GM18867 (cell line): Measurements from ENCODE around the gene PTPRK.

ENCODE experiments used
- ATAC-seq: cut with Tn5 transposase; IDR thresholded peaks from one replicate; pipeline ENCODE4 v1.9.1; 2021; ENCODE audit warnings: mild to moderate bottlenecking, moderate library complexity; ENCODE audit not compliant: unreplicated experiment

The PTPRK gene

DNA sequence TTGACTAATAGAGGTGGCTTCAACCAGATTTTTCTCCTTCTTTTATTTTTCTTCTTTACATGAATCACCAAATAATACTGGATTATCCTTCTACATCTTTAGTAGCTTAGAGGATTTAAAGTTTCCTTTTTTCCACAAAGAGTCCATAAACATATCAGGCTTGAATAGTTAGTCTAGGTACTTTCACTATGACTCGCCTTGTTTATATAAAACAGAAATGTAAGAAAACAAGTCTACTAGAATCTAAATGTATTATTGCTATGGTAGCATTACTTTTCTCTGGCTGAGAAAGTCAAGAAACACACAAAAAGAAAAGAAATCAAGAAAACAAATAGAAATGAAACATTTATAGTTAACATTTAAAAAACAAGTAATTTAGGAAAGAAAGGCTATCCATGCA lies 215.2 kb downstream of the PTPRK start:
- no peak for ATAC-seq

- no peak for ATAC-seq
Measured at GRCh38 chr6:128303870-128304269, 216.5 kb downstream of the PTPRK start.

DNA sequence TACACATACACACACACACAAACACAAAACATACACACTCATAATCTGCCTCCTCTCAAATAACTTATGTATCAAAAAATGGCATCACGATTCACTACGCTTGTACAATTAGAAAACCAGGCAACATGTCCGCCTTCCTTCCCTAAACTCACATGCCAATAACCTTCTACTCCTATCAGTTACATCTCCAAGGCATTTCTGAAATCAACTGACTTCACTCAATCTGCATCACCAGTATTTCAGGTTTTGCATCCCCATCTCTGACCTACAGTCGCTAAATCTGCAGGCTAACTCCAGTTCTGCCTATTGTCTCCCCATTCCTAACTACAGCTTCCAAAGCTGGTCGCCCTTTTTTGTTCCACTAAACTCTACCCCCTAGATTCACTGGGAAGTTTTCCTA lies 217.5 kb downstream of the PTPRK start:
- no peak for ATAC-seq

GRCh38 chr6:128295670-128296069 lies 224.7 kb downstream of the PTPRK start:
- ATAC-seq: no peak

DNA sequence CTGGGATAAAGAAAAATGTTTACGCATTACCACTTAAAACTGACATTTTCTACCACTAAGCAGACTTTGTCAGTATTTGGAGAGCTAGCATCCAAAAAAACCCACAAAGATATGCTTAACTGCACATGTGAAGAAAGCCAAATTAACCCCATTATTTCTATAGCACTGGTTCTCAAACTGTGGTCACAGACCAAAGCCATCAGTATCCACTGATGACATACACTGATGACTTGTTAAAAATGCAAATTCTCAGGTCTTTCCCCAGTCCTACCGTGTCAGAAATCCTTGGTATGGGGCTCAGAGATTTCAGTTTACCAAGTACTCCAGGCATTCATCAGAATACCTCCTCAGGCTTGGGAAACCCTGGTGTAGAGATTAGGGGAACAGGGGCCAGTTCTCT lies 230.2 kb downstream of the PTPRK start:
- peak; percentile 50 for ATAC-seq

- ATAC-seq: no peak
Measured at GRCh38 chr6:128284128-128284527, 236.3 kb downstream of the PTPRK start.

DNA sequence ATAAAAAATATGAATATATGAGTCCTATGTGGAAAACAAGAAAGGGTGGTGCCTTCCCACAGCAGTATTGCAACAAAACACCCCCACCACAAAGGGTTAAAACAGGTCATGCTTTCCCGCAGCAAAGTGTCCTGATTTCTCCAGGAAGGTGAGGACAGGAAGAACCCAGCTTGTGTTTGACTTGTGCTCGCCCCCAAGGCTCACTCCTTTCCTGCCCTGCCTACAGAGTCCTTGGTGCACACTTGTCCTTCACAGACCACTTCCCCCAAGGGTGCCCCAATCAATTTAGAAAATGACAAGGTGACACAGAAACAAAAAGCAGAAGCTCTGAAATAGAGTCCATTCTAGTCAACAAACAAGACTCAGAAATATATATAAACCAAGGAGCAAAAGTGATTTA lies 237.4 kb downstream of the PTPRK start:
- ATAC-seq: no peak

GRCh38 chr6:128280960-128281359 lies 239.4 kb downstream of the PTPRK start:
- ATAC-seq: no peak

DNA sequence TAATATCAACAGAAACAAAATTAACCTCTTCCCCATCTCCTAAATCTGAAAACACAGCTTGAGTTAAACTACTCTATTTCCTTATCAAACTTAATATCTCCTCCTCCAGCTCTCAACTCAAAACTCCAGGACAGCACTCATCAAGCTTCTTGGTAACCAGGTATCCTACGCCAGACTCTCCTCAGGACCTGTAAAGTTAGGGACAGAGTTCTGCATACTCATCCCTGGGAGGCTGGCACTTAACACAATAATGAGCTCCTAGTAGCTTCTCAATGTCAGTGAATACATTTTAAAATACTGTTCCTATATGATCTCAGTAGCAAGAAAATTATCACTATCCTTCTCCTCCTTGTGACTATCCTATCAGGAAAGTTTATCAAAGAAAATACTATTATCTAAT lies 240.3 kb downstream of the PTPRK start:
- no peak for ATAC-seq

GRCh38 chr6:128278836-128279235 lies 241.6 kb downstream of the PTPRK start:
- no peak for ATAC-seq

GRCh38 chr6:128277379-128277778 lies 243.0 kb downstream of the PTPRK start:
- ATAC-seq: no peak

GRCh38 chr6:128276311-128276710 lies 244.1 kb downstream of the PTPRK start:
- ATAC-seq: no peak

GRCh38 chr6:128275681-128276080 lies 244.7 kb downstream of the PTPRK start:
- no peak for ATAC-seq

DNA sequence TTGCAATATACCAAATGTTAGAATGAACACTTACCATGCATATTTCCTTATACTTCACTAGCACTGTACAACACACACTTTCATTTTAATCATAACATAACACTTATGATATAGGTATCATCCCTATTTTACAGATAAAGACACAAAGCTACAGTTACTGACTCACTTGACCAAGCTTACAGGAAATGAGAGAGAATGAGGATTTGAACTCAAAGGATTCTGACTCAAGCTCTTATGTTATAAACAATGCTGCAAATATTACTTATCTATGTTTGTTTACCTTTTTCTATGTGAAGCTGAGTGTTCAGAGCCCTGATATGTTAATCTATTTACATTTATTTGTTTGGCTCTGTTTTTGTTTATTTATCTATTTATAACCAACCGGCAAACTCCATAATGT lies 245.4 kb downstream of the PTPRK start:
- no peak for ATAC-seq

DNA sequence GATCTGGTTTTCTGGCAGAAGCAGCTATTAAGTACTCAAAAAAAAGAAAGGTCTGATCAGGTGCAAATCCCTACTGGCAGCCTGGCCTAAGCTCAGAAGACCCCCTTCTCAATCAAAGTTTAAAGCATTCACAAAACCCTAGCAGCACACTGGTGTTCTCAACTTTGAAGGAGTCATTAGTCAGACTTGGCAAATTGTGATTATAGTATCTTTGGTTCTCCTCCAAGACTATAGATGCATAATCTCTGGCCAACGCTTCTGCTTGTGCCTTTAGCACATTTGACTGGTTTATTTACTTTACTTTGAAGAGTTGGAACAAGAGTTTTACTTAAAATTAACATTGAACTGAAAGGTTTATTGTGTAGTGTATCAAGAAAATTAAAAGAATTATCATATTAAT lies 248.9 kb downstream of the PTPRK start:
- ATAC-seq: no peak

- ATAC-seq: no peak
Measured at GRCh38 chr6:128271011-128271410, 249.4 kb downstream of the PTPRK start.

GRCh38 chr6:128266946-128267345 lies 253.5 kb downstream of the PTPRK start:
- no peak for ATAC-seq

DNA sequence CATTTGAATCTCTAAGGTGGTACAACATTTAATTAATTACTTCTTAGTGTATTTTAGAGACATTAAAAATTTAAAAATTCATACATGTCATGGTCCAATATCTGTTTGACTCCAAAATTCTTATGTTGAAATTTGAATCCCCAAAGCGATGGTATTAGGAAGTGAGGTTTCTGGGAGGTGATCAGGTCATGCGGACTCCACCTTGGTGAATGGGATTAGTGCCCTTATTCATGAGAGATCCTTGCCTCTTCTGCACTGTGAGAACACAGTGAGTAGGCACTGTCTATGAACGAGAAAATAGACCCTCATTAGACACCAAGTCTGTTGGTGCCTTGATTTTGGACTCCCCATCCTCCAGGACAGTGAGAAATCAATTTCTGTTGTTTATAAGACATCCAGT lies 254.7 kb downstream of the PTPRK start:
- no peak for ATAC-seq

- peak; percentile 68 for ATAC-seq
Measured at GRCh38 chr6:128259730-128260685, 260.4 kb downstream of the PTPRK start.

DNA sequence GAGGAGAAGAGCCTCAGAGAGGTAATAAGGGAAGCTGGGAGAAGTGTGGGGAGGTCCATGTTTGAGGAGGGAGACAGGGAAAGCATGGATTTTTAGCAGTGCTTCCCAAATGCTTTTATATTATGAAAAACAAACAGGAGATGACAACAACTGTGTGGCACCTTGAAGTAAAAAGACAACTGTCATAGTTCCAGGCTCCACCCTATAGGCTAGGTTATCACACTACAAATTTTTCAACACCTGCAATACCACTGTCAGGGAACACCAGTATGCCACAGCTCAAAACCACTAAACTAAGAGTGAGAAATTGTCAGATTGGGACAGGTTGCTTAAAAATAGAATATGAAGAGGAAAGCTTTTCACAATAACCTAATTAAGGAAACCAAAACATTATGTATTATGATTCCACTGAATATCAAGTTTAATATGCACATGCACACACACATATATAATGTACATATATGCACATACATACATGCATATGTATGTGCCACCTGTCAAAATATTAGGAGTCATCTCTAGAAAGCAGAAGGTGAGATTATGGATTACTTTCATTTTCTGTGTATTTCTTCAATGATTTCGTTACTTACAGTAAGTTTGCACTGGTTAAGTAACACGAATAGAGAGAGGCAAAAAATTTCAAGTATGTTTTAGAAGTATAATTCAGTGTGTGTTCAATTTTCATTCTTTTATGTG lies 261.2 kb downstream of the PTPRK start:
- peak; percentile 91 for ATAC-seq

- no peak for ATAC-seq
Measured at GRCh38 chr6:128256095-128256494, 264.3 kb downstream of the PTPRK start.
